Stimulated activated naive CD8-positive, alpha-beta T cell treated with anti-CD3 and anti-CD28 coated beads, Interleukin-15, Interleukin-2, amounts not matched to agents 100 ng/mL and 50 ng/mL, for 24 hours (primary cell): ENCODE measurements around the gene SNRPD3.
A peak's percentile ranks its signal among the peaks of the same experiment; 100 is the strongest.
"Not testable (repeated sequence)": the region's sequence is repeated elsewhere in the genome, so short reads cannot be mapped to it uniquely, and the experiment has no call there.

Experiments
- H3K27ac Mint-ChIP-seq: one replicate; pipeline ENCODE4 v1.8.0; 2021; ENCODE audit warnings: mild to moderate bottlenecking, mixed read lengths
- H3K27me3 Mint-ChIP-seq: one replicate; pipeline ENCODE4 v1.8.0; 2021; ENCODE audit warnings: mixed read lengths
- H3K36me3 Mint-ChIP-seq: one replicate; pipeline ENCODE4 v1.8.0; 2021; ENCODE audit warnings: low read depth, mixed read lengths
- H3K4me1 Mint-ChIP-seq: one replicate; pipeline ENCODE4 v1.8.0; 2021; ENCODE audit warnings: low read depth, mixed read lengths
- H3K4me3 Mint-ChIP-seq: one replicate; pipeline ENCODE4 v1.8.0; 2021; ENCODE audit warnings: mild to moderate bottlenecking, mixed read lengths
- H3K9me3 Mint-ChIP-seq: one replicate; pipeline ENCODE4 v1.8.0; 2021; ENCODE audit warnings: mixed read lengths

SNRPD3 gene

GRCh38 chr22:24601217-24602104, 45.7 kb downstream of the SNRPD3 start:
- Mint-ChIP-seq H3K4me1 (peaks cover 15% of the 10 kb centered on the region), H3K36me3 (no peaks in the 10 kb centered on the region), H3K9me3 (no peaks in the 10 kb centered on the region), H3K4me3 (no peak overlapping the region), H3K27me3 (no peaks in the 10 kb centered on the region), H3K27ac (peak overlapping the region; percentile 40)

- H3K9me3 Mint-ChIP-seq, H3K27ac Mint-ChIP-seq, H3K27me3 Mint-ChIP-seq, H3K36me3 Mint-ChIP-seq, H3K4me3 Mint-ChIP-seq: not testable (repeated sequence)
- peaks cover 15% of the 10 kb centered on the region for H3K4me1 Mint-ChIP-seq
Observed at GRCh38 chr22:24602105-24602749, 46.4 kb downstream of the SNRPD3 start.

- H3K9me3 Mint-ChIP-seq, H3K36me3 Mint-ChIP-seq, H3K27me3 Mint-ChIP-seq: not testable (repeated sequence)
- peaks cover 19% of the 10 kb centered on the region for H3K4me1 Mint-ChIP-seq
- peak within 1 kb of the TSS; percentile 51 for H3K4me3 Mint-ChIP-seq
- H3K27ac Mint-ChIP-seq, result peak within 1 kb of the TSS; percentile 78
Observed at GRCh38 chr22:24602847-24603769, 47.3 kb downstream of the SNRPD3 start, which contains the start of gene GGT1. Gene GGT1 (plus strand): TSS chr22:24603193. CDS start chr22:24611082, 7,889 bp downstream.

- H3K27ac Mint-ChIP-seq, result peak overlapping the region; percentile 78
- H3K27me3 Mint-ChIP-seq, H3K36me3 Mint-ChIP-seq, H3K9me3 Mint-ChIP-seq: not testable (repeated sequence)
- peaks cover 19% of the 10 kb centered on the region for H3K4me1 Mint-ChIP-seq
- peak overlapping the region; percentile 51 for H3K4me3 Mint-ChIP-seq
Observed at GRCh38 chr22:24603770-24604629, 48.2 kb downstream of the SNRPD3 start.

GRCh38 chr22:24606340-24606739, 50.5 kb downstream of the SNRPD3 start:
- Mint-ChIP-seq H3K27ac (peak overlapping the region; percentile 38), H3K4me1 (peaks cover 19% of the 10 kb centered on the region)
- not testable (repeated sequence) for H3K9me3 Mint-ChIP-seq, H3K4me3 Mint-ChIP-seq, H3K27me3 Mint-ChIP-seq, H3K36me3 Mint-ChIP-seq

- H3K27me3 Mint-ChIP-seq, H3K36me3 Mint-ChIP-seq, H3K9me3 Mint-ChIP-seq: not testable (repeated sequence)
- Mint-ChIP-seq H3K27ac (peak overlapping the region; percentile 95), H3K4me1 (peaks cover 19% of the 10 kb centered on the region), H3K4me3 (peak overlapping the region; percentile 92)
Observed at GRCh38 chr22:24607429-24607983, 51.7 kb downstream of the SNRPD3 start.

- not testable (repeated sequence) for H3K27me3 Mint-ChIP-seq, H3K36me3 Mint-ChIP-seq, H3K9me3 Mint-ChIP-seq, H3K27ac Mint-ChIP-seq
- Mint-ChIP-seq H3K4me1 (peaks cover 16% of the 10 kb centered on the region), H3K4me3 (peak overlapping the region; percentile 92)
Observed at GRCh38 chr22:24608327-24608726, 52.5 kb downstream of the SNRPD3 start.

GRCh38 chr22:24609888-24610287, 54.1 kb downstream of the SNRPD3 start:
- not testable (repeated sequence) for H3K4me1 Mint-ChIP-seq, H3K27ac Mint-ChIP-seq, H3K4me3 Mint-ChIP-seq, H3K27me3 Mint-ChIP-seq, H3K9me3 Mint-ChIP-seq, H3K36me3 Mint-ChIP-seq

- not testable (repeated sequence) for H3K36me3 Mint-ChIP-seq, H3K4me3 Mint-ChIP-seq, H3K9me3 Mint-ChIP-seq
Observed at GRCh38 chr22:24614794-24615193, 59.0 kb downstream of the SNRPD3 start.

GRCh38 chr22:24621244-24621643, 65.4 kb downstream of the SNRPD3 start:
- H3K27ac Mint-ChIP-seq, H3K36me3 Mint-ChIP-seq, H3K27me3 Mint-ChIP-seq, H3K4me1 Mint-ChIP-seq, H3K4me3 Mint-ChIP-seq, H3K9me3 Mint-ChIP-seq: not testable (repeated sequence)

More at GRCh38 chr22:24614794-24615193, 59.0 kb downstream of the SNRPD3 start:
- not testable (repeated sequence) for H3K4me1 Mint-ChIP-seq, H3K27ac Mint-ChIP-seq, H3K27me3 Mint-ChIP-seq

- H3K4me3 Mint-ChIP-seq, H3K4me1 Mint-ChIP-seq, H3K9me3 Mint-ChIP-seq, H3K36me3 Mint-ChIP-seq, H3K27me3 Mint-ChIP-seq, H3K27ac Mint-ChIP-seq: not testable (repeated sequence)
Observed at GRCh38 chr22:24622596-24622995, 66.8 kb downstream of the SNRPD3 start.
